GM12878 (cell line): Measurements from ENCODE around the gene ITCH. TPM values are rescaled to one million over a fixed set of nuclear protein-coding genes. Genes with fewer than 3 reads are reported as not detected.

Experiments
- ATAC-seq: fragments of 200-7000 bp; cut with Tn5 transposase; 3 replicates; pipeline ENCODE4 v1.9.1; 2020; ENCODE audit warnings: mild to moderate bottlenecking, moderate library complexity
- BruUV-seq: library from RNA; stranded (reverse); fragments of 400-500 nt; replicated peaks from 2 replicates; lab custom pipeline; 2021; lab: Mats Ljungman, UMichigan
- CTCF ChIA-PET: fragments of 300-600 bp; sonication (Branson Sonifier 250); formaldehyde crosslinking; extraction: SDS; loops from one replicate; lab custom pipeline; 2021; ENCODE audit warnings: inconsistent platforms; lab: Yijun Ruan, JAX
- POLR2A ChIA-PET: fragments of 350-600 bp; formaldehyde crosslinking; extraction: SDS; loops from one replicate; lab custom pipeline; 2021; ENCODE audit warnings: inconsistent platforms; lab: Charles Lee
- RAD21 ChIA-PET: fragments of 300-600 bp; sonication (Branson Sonifier 250); formaldehyde crosslinking; loops from one replicate; lab custom pipeline; 2023; ENCODE audit warnings: antibody characterized with exemption; ENCODE audit not compliant: unreplicated experiment; lab: Charles Lee
- SMC1A ChIA-PET: fragments of 300-600 bp; sonication (Branson Sonifier 250); formaldehyde crosslinking; loops from one replicate; lab custom pipeline; 2023; ENCODE audit not compliant: unreplicated experiment, uncharacterized antibody; lab: Charles Lee
- DNase-seq: peaks from one replicate; pipeline ENCODE4 v3.0.0-alpha.2; 2011; ENCODE audit warnings: low read depth, low spot score
- FAIRE-seq: peaks from 3 replicates; lab custom pipeline; 2011; peaks lifted over from hg19 to GRCh38; lab: Jason Lieb, UNC
- H2AFZ ChIP-seq: 2 replicates; pipeline ENCODE4 v1.6.0; 2011; ENCODE audit warnings: low read depth, low read length, control low read depth; ENCODE audit not compliant: control insufficient read depth
- H3K27ac ChIP-seq: 2 replicates; pipeline ENCODE4 v1.5.1; 2011; ENCODE audit warnings: control low read depth; ENCODE audit not compliant: control insufficient read depth, insufficient read depth
- H3K27me3 ChIP-seq, 2 experiments: replicated peaks in 1 of 2; 2 replicates each; pipeline versions ENCODE4 v1.6.0 to v1.6.1; 2011; ENCODE audit warnings: low read length in 1 of 2; ENCODE audit not compliant: control insufficient read depth in 2 of 2, insufficient read depth in 2 of 2
- H3K36me3 ChIP-seq, 2 experiments: 2 replicates each; pipeline ENCODE4 v1.5.1; 2011; ENCODE audit warnings: low read length in 1 of 2; ENCODE audit not compliant: control insufficient read depth in 2 of 2, insufficient read depth in 2 of 2
- H3K4me1 ChIP-seq: 2 replicates; pipeline ENCODE4 v1.6.1; 2011; ENCODE audit warnings: mild to moderate bottlenecking, low read length, moderate library complexity, mixed read lengths; ENCODE audit not compliant: control insufficient read depth, insufficient read depth
- H3K4me2 ChIP-seq: 2 replicates; pipeline ENCODE4 v1.6.0; 2011; ENCODE audit warnings: control low read depth; ENCODE audit not compliant: control insufficient read depth, insufficient read depth
- H3K4me3 ChIP-seq: fragments of 200-600 bp; sonication (generic); 2 replicates; pipeline ENCODE4 v1.5.1; 2016
- H3K79me2 ChIP-seq: 2 replicates; pipeline ENCODE4 v1.6.0; 2011; ENCODE audit warnings: low read length; ENCODE audit not compliant: control insufficient read depth, insufficient read depth
- H3K9ac ChIP-seq: 2 replicates; pipeline ENCODE4 v1.8.0; 2011; ENCODE audit warnings: low read length, control low read depth, mixed read lengths; ENCODE audit not compliant: control insufficient read depth, insufficient read depth
- H3K9me3 ChIP-seq: replicated peaks from 3 replicates; pipeline ENCODE4 v1.5.1; 2011; ENCODE audit warnings: mild to moderate bottlenecking, low read length; ENCODE audit not compliant: control insufficient read depth, insufficient read depth
- H4K20me1 ChIP-seq: 2 replicates; pipeline ENCODE4 v1.6.0; 2011; ENCODE audit not compliant: control insufficient read depth, insufficient read depth
- CUX1 ChIP-seq: IDR thresholded peaks from 2 replicates; pipeline ENCODE4 v1.6.1; 2012; ENCODE audit warnings: improper control_type of control experiment, low read depth, low read length; ENCODE audit not compliant: insufficient replicate concordance
- HDAC2 ChIP-seq: fragments of 200-600 bp; sonication (generic); IDR thresholded peaks from 2 replicates; pipeline ENCODE4 v1.6.1; 2017
- KDM1A ChIP-seq: fragments of 200-600 bp; sonication (generic); IDR thresholded peaks from 2 replicates; pipeline ENCODE4 v1.6.1; 2016; ENCODE audit warnings: borderline replicate concordance
- MEF2A ChIP-seq: IDR thresholded peaks from 2 replicates; pipeline ENCODE4 v1.6.1; 2011; ENCODE audit warnings: low read depth, mild to moderate bottlenecking, low read length, moderate library complexity; ENCODE audit not compliant: insufficient read depth
- NBN ChIP-seq: fragments of 450-650 bp; IDR thresholded peaks from 2 replicates; pipeline ENCODE4 v1.6.1; 2016
- PAX8 ChIP-seq: fragments of 450-650 bp; IDR thresholded peaks from 2 replicates; pipeline ENCODE4 v1.6.1; 2017; ENCODE audit warnings: mild to moderate bottlenecking, moderate library complexity
- RB1 ChIP-seq: fragments of 450-650 bp; formaldehyde crosslinking; IDR thresholded peaks from 2 replicates; pipeline ENCODE4 v1.6.1; 2017; ENCODE audit warnings: mild to moderate bottlenecking, borderline replicate concordance
- RCOR1 ChIP-seq: conservative IDR thresholded peaks from 2 replicates; pipeline ENCODE4 v1.6.1; 2012; ENCODE audit warnings: low read depth, low read length, improper control_type of control experiment
- SMC3 ChIP-seq: IDR thresholded peaks from 2 replicates; pipeline ENCODE4 v1.6.1; 2011; ENCODE audit warnings: low read length, improper control_type of control experiment, borderline replicate concordance
- YBX1 ChIP-seq: fragments of 450-650 bp; IDR thresholded peaks from 2 replicates; pipeline ENCODE4 v1.6.1; 2016; ENCODE audit warnings: antibody characterized with exemption
- ZBED1 ChIP-seq: IDR thresholded peaks from 2 replicates; pipeline ENCODE4 v1.6.1; 2016; ENCODE audit warnings: borderline replicate concordance
- ZBTB4 ChIP-seq: fragments of 450-650 bp; formaldehyde crosslinking; IDR thresholded peaks from 2 replicates; pipeline ENCODE4 v1.4.0; 2022; ENCODE audit warnings: mild to moderate bottlenecking, moderate library complexity
- ZNF384 ChIP-seq: IDR thresholded peaks from 2 replicates; pipeline ENCODE4 v1.6.1; 2012; ENCODE audit warnings: low read depth, mild to moderate bottlenecking, low read length, improper control_type of control experiment, borderline replicate concordance
- ZNF592 ChIP-seq: fragments of 450-650 bp; IDR thresholded peaks from 2 replicates; pipeline ENCODE4 v1.6.1; 2017; ENCODE audit warnings: mild to moderate bottlenecking, moderate library complexity
- WGBS: methylation state at CpG from one replicate; pipeline ENCODE4 v1.1.6; 2016; ENCODE audit warnings: low lambda C conversion rate; ENCODE audit not compliant: insufficient replicate concordance, insufficient coverage; ENCODE audit errors: missing lambda C conversion rate; 5-methylcytosine and 5-hydroxymethylcytosine counted together
- in situ Hi-C: fragments of 300-500 bp; cut with MboI; formaldehyde crosslinking; loops from 9 replicates; pipeline ENCODE4 v1.14.3; 2018; ENCODE audit warnings: mixed read lengths
- intact Hi-C: fragments of 100-400 bp; cut with micrococcal nuclease; formaldehyde crosslinking; loops from one replicate; pipeline ENCODE4 v1.14.2; 2022; ENCODE audit not compliant: unreplicated experiment
- polyA plus RNA-seq, 11 experiments: library from polyadenylated mRNA; depleted of rRNA in 4 of 11; unstranded in 6 of 11; stranded (reverse) in 5 of 11; fragments of >200 nt; fragmentation: Nextera tagmentation in 4 of 11; fragmentation: Illumina TruSeq in 1 of 11; extraction: Ambion mirVana in 4 of 11; extraction: Trizol in 1 of 11; gene quantifications; 1 replicate in 1 of 11; 2 replicates in 10 of 11; pipeline versions ENCODE4 v1.2.1 to v1.2.3, GENCODE V29; 2011 to 2016; ENCODE audit warnings: inconsistent platforms in 2 of 11, missing spikeins in 2 of 11, low read depth in 1 of 11
- total RNA-seq, 4 experiments: library from RNA; depleted of rRNA in 3 of 4; stranded (reverse); fragments of >200 nt in 3 of 4; fragmentation: Illumina TruSeq in 1 of 4; extraction: Trizol in 1 of 4; gene quantifications; 2 replicates each; pipeline versions ENCODE4 v1.2.1 to v1.2.3, GENCODE V29; 2013 to 2021

The ITCH gene
- total and polyA plus RNA-seq, 10 of the 15 experiments (the other 5 are each of a cell fraction or from before 2014, with no cell fraction given) = 7.5 to 46.1 (median 21.5) TPM

GRCh38 chr20:34560141-34560523 is 197.1 kb downstream of the ITCH start:
- no TSS peak for BruUV-seq
- Histone ChIP-seq H3K27me3 (no peaks in the 10 kb centered on the region), H2AFZ (no peak overlapping the region), H3K4me1 (no peaks in the 10 kb centered on the region), H3K36me3 (peaks cover 0 to 2% of the 10 kb centered on the region in 2 experiments; a peak in 2 of 4 replicates), H3K4me2 (no peak overlapping the region), H3K27ac (no peak overlapping the region), H3K4me3 (no peak overlapping the region), H3K9me3 (no peaks in the 10 kb centered on the region), H3K9ac (no peak overlapping the region), H4K20me1 (no peaks in the 10 kb centered on the region), H3K79me2 (no peaks in the 10 kb centered on the region)
- no peak for ATAC-seq
- intact Hi-C loops (no loop called here), in situ Hi-C loops (no loop called here)
- no peak for FAIRE-seq
- 73% methylated on average over 12 of the region's 12 CpGs for WGBS
- RAD21 ChIA-PET = no interaction called here
- CTCF ChIA-PET = interaction anchor here (1.0 to 1.2 kb wide), 2 partner anchors 148 to 209 kb away, joined by 3 read pairs; no protein-coding TSS in a partner anchor
- DNase-seq = no peak
- SMC1A ChIA-PET = no interaction called here
- POLR2A ChIA-PET = no interaction called here
- TF ChIP-seq MEF2A = no peak
- TF ChIP-seq ZNF592 = no peak
- TF ChIP-seq HDAC2 = no peak
- TF ChIP-seq NBN = no peak
- no peak for TF ChIP-seq ZNF384
- TF ChIP-seq RCOR1 = no peak
- no peak for TF ChIP-seq RB1
- TF ChIP-seq SMC3 = no peak
- TF ChIP-seq YBX1 = no peak
- TF ChIP-seq KDM1A = no peak
- no peak for TF ChIP-seq ZBTB4 (CRISPR knock-in tag)
- TF ChIP-seq PAX8 = no peak
- TF ChIP-seq CUX1 = no peak
- TF ChIP-seq ZBED1 = no peak
